ENCODE results near the gene MEIOB. TPM values are rescaled to one million over a fixed set of nuclear protein-coding genes. Genes with fewer than 3 reads are reported as not detected.

The MEIOB gene
- total and polyA plus RNA-seq, 2 experiments from 2014 or later = 0.28 TPM; not detected in 1

GRCh38 chr16:1858189-1858865 is 13.6 kb downstream of the MEIOB start:
- Histone ChIP-seq H3K4me3 (no peak overlapping the region), H3K27ac (no peak overlapping the region), H3K36me3 (replicated peaks; ENCODE audit: insufficient read depth, low read depth) (no peaks in the 10 kb centered on the region), H2AFZ (no peak overlapping the region), H3K4me2 (no peak overlapping the region), H3K27me3 (peaks cover 21% of the 10 kb centered on the region), H3K9me3 (ENCODE audit: low read depth) (no peaks in the 10 kb centered on the region), H3K4me1 (ENCODE audit: insufficient read depth) (no peaks in the 10 kb centered on the region), H3K9me2 (replicated peaks; ENCODE audit: insufficient read depth) (no peaks in the 10 kb centered on the region), H4K20me1 (ENCODE audit: insufficient read depth, poor library complexity, severe bottlenecking) (no peaks in the 10 kb centered on the region), H3K79me2 (no peaks in the 10 kb centered on the region)
- DNase-seq (ENCODE audit: low spot score) = no peak
- TF ChIP-seq EZH2phosphoT487 (IDR thresholded peaks at IDR 0.05; ENCODE audit: low read depth, severe bottlenecking, unreplicated experiment) (no peak), EZH2 (IDR thresholded peaks at IDR 0.05; ENCODE audit: borderline replicate concordance) (no peak), CTCF (IDR thresholded peaks at IDR 0.05; ENCODE audit: poor library complexity) (no peak)
- 16% methylated on average over 8 of the region's 8 CpGs for WGBS (ENCODE audit: low lambda C conversion rate, missing lambda C conversion rate)

- Histone ChIP-seq H3K36me3 (replicated peaks; ENCODE audit: insufficient read depth, low read depth) (no peaks in the 10 kb centered on the region), H3K4me1 (ENCODE audit: insufficient read depth) (no peaks in the 10 kb centered on the region), H3K9me2 (replicated peaks; ENCODE audit: insufficient read depth) (no peaks in the 10 kb centered on the region), H3K27ac (no peak overlapping the region), H3K4me2 (no peak overlapping the region), H4K20me1 (ENCODE audit: insufficient read depth, poor library complexity, severe bottlenecking) (no peaks in the 10 kb centered on the region), H3K9me3 (ENCODE audit: low read depth) (no peaks in the 10 kb centered on the region), H3K79me2 (no peaks in the 10 kb centered on the region), H2AFZ (no peak overlapping the region), H3K27me3 (peaks cover 21% of the 10 kb centered on the region), H3K4me3 (no peak overlapping the region)
- 51% methylated on average over 5 of the region's 5 CpGs for WGBS (ENCODE audit: low lambda C conversion rate, missing lambda C conversion rate)
- no peak for DNase-seq (ENCODE audit: low spot score)
- TF ChIP-seq CTCF (IDR thresholded peaks at IDR 0.05; ENCODE audit: poor library complexity) (no peak), EZH2phosphoT487 (IDR thresholded peaks at IDR 0.05; ENCODE audit: low read depth, severe bottlenecking, unreplicated experiment) (no peak), EZH2 (IDR thresholded peaks at IDR 0.05; ENCODE audit: borderline replicate concordance) (no peak)
These were observed 14.4 kb downstream of the MEIOB start for GRCh38 chr16:1857433-1858097.

- Histone ChIP-seq H3K27ac (no peak overlapping the region), H3K79me2 (no peaks in the 10 kb centered on the region), H3K4me1 (ENCODE audit: insufficient read depth) (no peaks in the 10 kb centered on the region), H3K4me3 (no peak overlapping the region), H3K9me2 (replicated peaks; ENCODE audit: insufficient read depth) (no peaks in the 10 kb centered on the region), H2AFZ (no peak overlapping the region), H3K4me2 (no peak overlapping the region), H3K9me3 (ENCODE audit: low read depth) (no peaks in the 10 kb centered on the region), H3K27me3 (no peaks in the 10 kb centered on the region), H4K20me1 (ENCODE audit: insufficient read depth, poor library complexity, severe bottlenecking) (no peaks in the 10 kb centered on the region), H3K36me3 (replicated peaks; ENCODE audit: insufficient read depth, low read depth) (no peaks in the 10 kb centered on the region)
- no peak for TF ChIP-seq CTCF (IDR thresholded peaks at IDR 0.05; ENCODE audit: poor library complexity)
- TF ChIP-seq EZH2phosphoT487 (IDR thresholded peaks at IDR 0.05; ENCODE audit: low read depth, severe bottlenecking, unreplicated experiment) = no peak
- no peak for TF ChIP-seq EZH2 (IDR thresholded peaks at IDR 0.05; ENCODE audit: borderline replicate concordance)
- DNase-seq (ENCODE audit: low spot score) = no peak
- 65% methylated on average over 4 of the region's 4 CpGs for whole genome bisulfite sequencing (ENCODE audit: low lambda C conversion rate, missing lambda C conversion rate)
These were observed 20.2 kb downstream of the MEIOB start for GRCh38 chr16:1851793-1852192.

Data from hepatocyte (in vitro differentiated cells).